ENCODE data around the gene RFESD.

- no peak for TF ChIP-seq MAX (IDR thresholded peaks at IDR 0.05)
- no peak for TF ChIP-seq CTCF (IDR thresholded peaks at IDR 0.05; ENCODE audit: low read depth, low read length, missing input control)
- TF ChIP-seq TAF1 (conservative IDR thresholded peaks at IDR 0.05) = no peak
- no peak for TF ChIP-seq REST (IDR thresholded peaks at IDR 0.05)
- TF ChIP-seq NR2F2 (IDR thresholded peaks at IDR 0.05) = no peak
- no peak for TF ChIP-seq FOXA1 (IDR thresholded peaks at IDR 0.05)
- TF ChIP-seq RAD21 (IDR thresholded peaks at IDR 0.05) = no peak
- no peak for TF ChIP-seq JUND (IDR thresholded peaks at IDR 0.05)
- no peak for TF ChIP-seq HNF4G (IDR thresholded peaks at IDR 0.05)
- TF ChIP-seq SP1 (IDR thresholded peaks at IDR 0.05) = no peak
- TF ChIP-seq ATF3 (IDR thresholded peaks at IDR 0.05) = no peak
- no peak for TF ChIP-seq RXRA (IDR thresholded peaks at IDR 0.05)
- no peak for TF ChIP-seq YY1 (IDR thresholded peaks at IDR 0.05)
- TF ChIP-seq EGR1 (IDR thresholded peaks at IDR 0.05; ENCODE audit: low read depth in 2 of 2) = no peak
Measured at GRCh38 chr5:95671826-95672225, 25.2 kb downstream of the RFESD start.

Measured in liver (tissue), 3 donors.